OCI-LY7 (cell line): Measurements from ENCODE around the gene SIN3B.

Experiments used
- CTCF ChIP-seq: fragments of 200-600 bp; sonication (generic); conservative IDR thresholded peaks from 2 replicates; pipeline ENCODE4 v1.5.1; 2014; ENCODE audit warnings: mild to moderate bottlenecking, antibody characterized with exemption, low read length, moderate library complexity, mixed read lengths
- EZH2phosphoT487 ChIP-seq: fragments of 200-600 bp; sonication (generic); IDR thresholded peaks from 2 replicates; pipeline ENCODE4 v1.6.1; 2018; ENCODE audit warnings: low read depth, borderline replicate concordance, mild to moderate bottlenecking, mixed run types, antibody characterized with exemption, low read length, moderate library complexity, mixed read lengths

GRCh38 chr19:16902545-16902944, 73.3 kb downstream of the SIN3B start:
- TF ChIP-seq CTCF (no peak), EZH2phosphoT487 (no peak)
